Measurements from ENCODE around the gene BEND3. TPM values are rescaled to one million over a fixed set of nuclear protein-coding genes. Genes with fewer than 3 reads are reported as not detected.

The BEND3 gene
- total and polyA plus RNA-seq, 10 of the 15 experiments (the other 5 are each of a cell fraction or from before 2014, with no cell fraction given), result 1.1 to 9.0 (median 3.6) TPM

- Histone ChIP-seq H3K79me2 (ENCODE audit: control insufficient read depth, insufficient read depth, low read length) (no peaks in the 10 kb centered on the region), H2AFZ (ENCODE audit: control insufficient read depth, low read depth, low read length) (no peak overlapping the region), H3K9ac (ENCODE audit: control insufficient read depth, insufficient read depth, low read length) (no peak overlapping the region), H3K4me2 (ENCODE audit: control insufficient read depth, insufficient read depth) (no peak overlapping the region), H4K20me1 (ENCODE audit: control insufficient read depth, insufficient read depth) (no peaks in the 10 kb centered on the region), H3K27ac (ENCODE audit: control insufficient read depth, insufficient read depth) (no peak overlapping the region), H3K9me3 (replicated peaks; ENCODE audit: control insufficient read depth, insufficient read depth, low read length) (no peaks in the 10 kb centered on the region), H3K27me3 (replicated peaks in 1 of 2; ENCODE audit: control insufficient read depth in 2 of 2, insufficient read depth in 2 of 2, low read length in 1 of 2) (no peaks in the 10 kb centered on the region), H3K36me3 (ENCODE audit: control insufficient read depth in 2 of 2, insufficient read depth in 2 of 2, low read length in 1 of 2) (no peaks in the 10 kb centered on the region), H3K4me3 (no peak overlapping the region), H3K4me1 (ENCODE audit: control insufficient read depth, insufficient read depth, low read length) (no peaks in the 10 kb centered on the region; the same call in 1 of the 2 replicates)
- ATAC-seq (no peak), FAIRE-seq (no peak), DNase-seq (ENCODE audit: low read depth, low spot score) (no peak)
- SMC1A ChIA-PET (ENCODE audit: uncharacterized antibody, unreplicated experiment), result no interaction called here
- POLR2A ChIA-PET, result no interaction called here
- RAD21 ChIA-PET (ENCODE audit: unreplicated experiment), result no interaction called here
- in situ Hi-C loops (cut with MboI), result no loop called here
- no peak for TF ChIP-seq MYC (IDR thresholded peaks at IDR 0.05; ENCODE audit: insufficient read depth, insufficient read length, insufficient replicate concordance, low read length, severe bottlenecking)
- no peak for TF ChIP-seq MTA3 (IDR thresholded peaks at IDR 0.05; ENCODE audit: borderline replicate concordance, low read length)
- TF ChIP-seq TCF3 (IDR thresholded peaks at IDR 0.05; ENCODE audit: borderline replicate concordance, insufficient read depth, low read depth, low read length), result no peak
- no peak for TF ChIP-seq NFXL1 (IDR thresholded peaks at IDR 0.05; ENCODE audit: borderline replicate concordance)
- TF ChIP-seq POLR2AphosphoS5 (IDR thresholded peaks at IDR 0.05; ENCODE audit: low read length), result no peak
- no peak for TF ChIP-seq SUZ12 (IDR thresholded peaks at IDR 0.05; ENCODE audit: unreplicated experiment)
- no peak for TF ChIP-seq SMC3 (IDR thresholded peaks at IDR 0.05; ENCODE audit: borderline replicate concordance, low read length)
- TF ChIP-seq STAT3 (IDR thresholded peaks at IDR 0.05; ENCODE audit: low read depth, low read length), result no peak
- TF ChIP-seq E4F1 (IDR thresholded peaks at IDR 0.05; ENCODE audit: borderline replicate concordance, partially characterized antibody), result no peak
- no peak for TF ChIP-seq PAX8 (IDR thresholded peaks at IDR 0.05)
- TF ChIP-seq RFX5 (IDR thresholded peaks at IDR 0.05; ENCODE audit: low read depth, low read length), result no peak
- no peak for TF ChIP-seq SMAD1 (IDR thresholded peaks at IDR 0.05; ENCODE audit: low read depth, partially characterized antibody)
- no peak for TF ChIP-seq SMAD5 (IDR thresholded peaks at IDR 0.05; ENCODE audit: low read depth)
- no peak for TF ChIP-seq KLF5 (IDR thresholded peaks at IDR 0.05; ENCODE audit: partially characterized antibody)
- no peak for TF ChIP-seq SUPT20H (IDR thresholded peaks at IDR 0.05; ENCODE audit: borderline replicate concordance, control insufficient read depth, low read depth, low read length)
- TF ChIP-seq YBX1 (IDR thresholded peaks at IDR 0.05), result no peak
- no peak for TF ChIP-seq RAD21 (IDR thresholded peaks at IDR 0.05; ENCODE audit: insufficient read depth, low read depth, low read length)
- TF ChIP-seq PKNOX1 (IDR thresholded peaks at IDR 0.05), result no peak
- intact Hi-C loops (cut with micrococcal nuclease; ENCODE audit: unreplicated experiment), result no loop called here
- BruUV-seq (replicated peaks), result no TSS peak
- CTCF ChIA-PET, result interaction anchor here (1.3 kb wide), 1 partner anchor 8 kb away, joined by 3 read pairs; no protein-coding TSS in a partner anchor
- WGBS (ENCODE audit: insufficient coverage, insufficient replicate concordance, low lambda C conversion rate, missing lambda C conversion rate), result 17% methylated on average over 3 of the region's 3 CpGs
Measured at GRCh38 chr6:107140581-107140980, 25.3 kb upstream of the BEND3 start.

Measured in GM12878 (cell line).